ENCODE measurements around the gene RPL7A.
"Not testable (repeated sequence)": the region's sequence is repeated elsewhere in the genome, so short reads cannot be mapped to it uniquely, and the experiment has no call there.

The RPL7A gene

DNA sequence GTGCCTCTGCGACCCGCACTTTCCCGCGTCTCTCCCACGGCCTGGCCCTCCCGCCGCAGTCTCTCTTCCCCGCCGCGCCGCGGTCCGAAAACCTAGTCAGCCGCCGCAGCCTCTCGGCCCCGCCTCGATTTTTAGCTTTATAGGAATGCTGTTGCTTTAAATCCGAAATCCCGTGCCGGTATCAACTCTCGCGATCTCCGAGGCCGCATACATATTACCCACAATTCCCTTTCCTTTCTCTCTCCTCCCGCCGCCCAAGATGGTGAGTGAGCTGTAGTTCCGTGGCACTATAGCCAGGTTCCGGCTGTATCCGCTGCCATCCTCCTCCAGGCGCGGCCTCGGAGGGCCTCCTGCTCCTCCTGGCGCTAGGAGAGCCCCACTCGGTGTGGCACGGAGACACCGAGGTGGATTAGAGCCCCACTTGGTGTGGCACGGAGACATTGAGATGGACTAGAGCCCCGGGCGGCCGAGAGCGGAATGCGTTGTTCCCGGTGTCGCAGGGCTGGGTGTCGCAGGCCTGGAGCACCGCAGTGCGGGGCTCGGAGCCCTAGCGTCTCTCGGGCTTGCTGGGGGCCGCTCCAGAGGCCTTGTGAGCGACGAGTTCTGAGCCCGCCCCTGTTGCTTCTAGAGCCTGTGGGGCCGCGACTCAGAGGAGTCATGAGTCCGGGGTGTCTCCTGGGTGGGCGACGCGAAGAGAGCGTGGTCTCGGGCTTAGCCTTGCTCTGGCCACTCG lies at the start of gene RPL7A, which contains the start of gene MED22:
TSS of gene RPL7A (plus strand) at position 234 of the 733 bp plus-strand sequence. CDS start at position 260, 26 bp downstream.
TSS of gene MED22 (minus strand) at position 147 of the 733 bp plus-strand sequence. CDS start 1,469 bp downstream, outside the sequence.
- Histone ChIP-seq H3K4me1 (ENCODE audit: control insufficient read depth, insufficient read depth, low read length) (no peaks in the 10 kb centered on the region), H3K36me3 (ENCODE audit: control insufficient read depth, insufficient read depth, low read length) (peaks cover 74% of the 10 kb centered on the region)

DNA sequence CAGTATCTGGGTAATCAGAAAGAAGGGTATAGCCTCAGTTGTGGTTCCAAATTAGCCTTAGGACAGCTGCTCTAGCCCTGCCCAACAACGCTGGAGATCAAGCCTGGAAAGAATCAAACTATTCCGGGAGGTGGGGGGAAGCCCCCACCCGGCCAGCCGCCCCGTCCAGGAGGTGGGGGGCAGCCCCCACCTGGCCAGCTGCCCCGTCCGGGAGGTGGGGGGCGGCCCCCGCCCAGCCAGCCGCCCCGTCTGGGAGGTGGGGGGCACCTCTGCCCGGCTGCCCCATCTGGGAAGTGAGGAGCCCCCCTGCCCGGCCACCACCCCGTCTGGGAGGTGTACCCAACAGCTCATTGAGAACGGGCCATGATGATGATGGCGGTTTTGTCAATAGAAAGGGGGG lies 48.0 kb upstream of the RPL7A start:
- not testable (repeated sequence) for H3K9me3 ChIP-seq (ENCODE audit: control insufficient read depth, insufficient read depth, low read length); H3K27me3 ChIP-seq (ENCODE audit: control insufficient read depth, insufficient read depth, low read length); H3K9ac ChIP-seq (ENCODE audit: low read depth, low read length); H3K4me3 ChIP-seq (ENCODE audit: low read depth, low read length); H3K36me3 ChIP-seq (ENCODE audit: control insufficient read depth, insufficient read depth, low read length); H3K4me1 ChIP-seq (ENCODE audit: control insufficient read depth, insufficient read depth, low read length)

More for the DNA sequence above, at the start of gene RPL7A, which contains the start of gene MED22:
- Histone ChIP-seq H3K4me3 (ENCODE audit: low read depth, low read length) (peak within 1 kb of the TSS; percentile 99), H3K9ac (ENCODE audit: low read depth, low read length) (peak within 1 kb of the TSS; percentile 100), H3K27me3 (ENCODE audit: control insufficient read depth, insufficient read depth, low read length) (no peaks in the 10 kb centered on the region), H3K9me3 (ENCODE audit: control insufficient read depth, insufficient read depth, low read length) (no peaks in the 10 kb centered on the region)

DNA sequence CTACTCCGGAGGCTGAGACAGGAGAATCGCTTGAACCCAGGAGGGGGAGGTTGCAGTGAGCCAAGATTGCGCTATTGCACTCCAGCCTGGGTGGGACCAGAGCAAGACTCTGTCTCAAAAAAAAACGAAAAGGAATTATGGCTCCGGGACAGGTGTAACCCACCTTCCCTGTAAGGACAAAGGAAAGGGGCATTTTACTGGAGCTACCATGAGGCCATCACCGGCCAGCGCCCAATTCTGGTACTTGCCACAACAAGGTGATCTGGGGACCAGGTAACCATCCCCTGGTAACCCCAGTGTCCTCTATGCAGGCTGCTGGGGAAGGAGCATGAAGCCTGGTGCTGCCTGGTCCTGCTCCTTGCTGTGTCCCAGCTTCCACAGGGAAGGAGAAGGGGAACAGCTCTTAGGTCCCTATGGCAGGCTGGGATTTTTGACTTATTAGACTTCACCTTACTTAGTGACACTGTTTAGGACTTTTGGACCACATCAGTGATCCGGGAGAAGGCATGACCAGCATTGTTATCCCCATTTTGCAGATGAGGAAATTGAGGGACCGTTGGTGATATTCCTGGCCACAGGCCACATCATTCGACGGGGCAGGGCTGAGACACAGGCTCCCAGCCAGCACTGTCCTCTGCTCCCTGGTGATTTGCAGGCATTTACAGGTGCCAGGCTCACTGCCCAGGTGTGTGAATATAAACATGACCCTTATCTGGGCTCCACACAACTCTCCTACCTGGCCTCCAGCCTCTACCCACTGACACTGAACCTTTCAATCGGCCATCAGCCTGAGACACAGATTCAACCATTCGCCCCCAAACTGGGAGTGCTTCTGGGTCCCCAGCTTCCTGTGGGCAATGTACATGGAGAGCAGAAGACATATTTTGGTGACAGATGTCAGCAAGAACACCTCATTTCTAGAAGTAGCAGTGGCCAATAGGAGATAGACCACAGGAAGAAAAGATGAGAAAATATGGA lies 46.5 kb upstream of the RPL7A start:
- no peaks in the 10 kb centered on the region for H3K27me3 ChIP-seq (ENCODE audit: control insufficient read depth, insufficient read depth, low read length)
- H3K4me3 ChIP-seq (ENCODE audit: low read depth, low read length) = no peak overlapping the region
- H3K9me3 ChIP-seq (ENCODE audit: control insufficient read depth, insufficient read depth, low read length) = no peaks in the 10 kb centered on the region
- H3K36me3 ChIP-seq (ENCODE audit: control insufficient read depth, insufficient read depth, low read length) = no peaks in the 10 kb centered on the region
- no peaks in the 10 kb centered on the region for H3K4me1 ChIP-seq (ENCODE audit: control insufficient read depth, insufficient read depth, low read length)
- no peak overlapping the region for H3K9ac ChIP-seq (ENCODE audit: low read depth, low read length)

DNA sequence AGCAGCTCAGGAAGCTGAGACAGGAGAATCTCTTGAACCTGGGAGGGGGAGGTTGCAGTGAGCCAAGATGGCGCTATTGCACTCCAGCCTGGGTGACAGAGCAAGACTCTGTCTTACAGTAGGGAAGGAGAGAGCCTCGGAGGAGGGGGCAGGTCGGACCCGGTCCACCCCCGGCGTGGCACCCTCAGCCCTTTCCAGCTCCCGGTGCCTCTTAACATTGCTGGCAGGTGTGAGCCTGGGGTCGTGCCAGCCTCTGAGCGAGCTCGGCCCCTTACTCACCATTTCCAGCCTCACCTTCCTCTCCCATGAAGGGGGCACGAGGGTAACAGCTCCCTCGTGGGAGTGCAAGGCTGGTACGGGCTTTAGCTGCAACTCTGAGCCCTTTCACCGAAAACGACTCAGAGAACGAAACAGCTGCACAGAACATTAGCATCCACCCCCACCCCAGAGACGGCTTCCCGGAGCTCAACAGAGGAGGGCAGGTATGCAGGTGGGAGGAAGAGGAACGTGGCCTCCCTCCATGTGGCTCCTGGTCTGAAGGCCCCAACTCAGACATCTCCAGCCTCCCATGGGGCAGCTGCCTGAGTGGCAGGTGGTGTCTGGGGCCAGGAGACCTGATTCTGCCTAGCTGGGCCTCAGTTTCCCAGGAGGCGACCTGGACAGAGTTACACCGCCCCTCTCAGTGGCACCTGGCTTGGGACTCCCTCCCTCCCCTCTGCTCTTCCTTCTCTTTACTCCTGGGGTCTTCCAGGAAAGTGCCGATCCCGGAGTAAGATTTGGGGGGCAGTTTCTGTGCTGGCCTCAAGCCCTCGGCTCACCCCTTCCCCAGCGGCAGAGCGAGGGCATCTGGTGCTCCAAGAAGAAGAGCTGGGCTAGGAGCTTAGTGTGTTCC lies 44.5 kb upstream of the RPL7A start:
- Histone ChIP-seq H3K36me3 (ENCODE audit: control insufficient read depth, insufficient read depth, low read length) (no peaks in the 10 kb centered on the region), H3K9ac (ENCODE audit: low read depth, low read length) (no peak overlapping the region), H3K4me3 (ENCODE audit: low read depth, low read length) (no peak overlapping the region), H3K27me3 (ENCODE audit: control insufficient read depth, insufficient read depth, low read length) (no peaks in the 10 kb centered on the region), H3K4me1 (ENCODE audit: control insufficient read depth, insufficient read depth, low read length) (no peaks in the 10 kb centered on the region), H3K9me3 (ENCODE audit: control insufficient read depth, insufficient read depth, low read length) (no peaks in the 10 kb centered on the region)

DNA sequence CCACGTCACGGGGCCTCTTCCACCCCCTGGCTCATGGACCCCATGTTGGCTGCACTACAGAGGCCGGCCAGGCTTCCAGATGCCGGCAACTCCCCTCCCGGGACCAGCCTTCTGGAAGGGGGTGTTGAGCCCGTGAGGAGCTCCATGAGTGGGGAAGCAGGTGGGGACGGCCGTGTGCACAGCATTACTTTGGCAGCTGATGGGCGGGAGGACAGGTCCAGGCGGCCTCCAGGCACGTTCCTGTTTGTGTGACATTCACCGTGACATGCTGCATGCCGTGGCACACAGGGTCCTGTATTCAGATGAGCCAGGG lies 43.9 kb upstream of the RPL7A start:
- Histone ChIP-seq H3K4me1 (ENCODE audit: control insufficient read depth, insufficient read depth, low read length) (no peaks in the 10 kb centered on the region), H3K9ac (ENCODE audit: low read depth, low read length) (no peak overlapping the region), H3K4me3 (ENCODE audit: low read depth, low read length) (no peak overlapping the region), H3K9me3 (ENCODE audit: control insufficient read depth, insufficient read depth, low read length) (no peaks in the 10 kb centered on the region), H3K27me3 (ENCODE audit: control insufficient read depth, insufficient read depth, low read length) (no peaks in the 10 kb centered on the region), H3K36me3 (ENCODE audit: control insufficient read depth, insufficient read depth, low read length) (no peaks in the 10 kb centered on the region)

DNA sequence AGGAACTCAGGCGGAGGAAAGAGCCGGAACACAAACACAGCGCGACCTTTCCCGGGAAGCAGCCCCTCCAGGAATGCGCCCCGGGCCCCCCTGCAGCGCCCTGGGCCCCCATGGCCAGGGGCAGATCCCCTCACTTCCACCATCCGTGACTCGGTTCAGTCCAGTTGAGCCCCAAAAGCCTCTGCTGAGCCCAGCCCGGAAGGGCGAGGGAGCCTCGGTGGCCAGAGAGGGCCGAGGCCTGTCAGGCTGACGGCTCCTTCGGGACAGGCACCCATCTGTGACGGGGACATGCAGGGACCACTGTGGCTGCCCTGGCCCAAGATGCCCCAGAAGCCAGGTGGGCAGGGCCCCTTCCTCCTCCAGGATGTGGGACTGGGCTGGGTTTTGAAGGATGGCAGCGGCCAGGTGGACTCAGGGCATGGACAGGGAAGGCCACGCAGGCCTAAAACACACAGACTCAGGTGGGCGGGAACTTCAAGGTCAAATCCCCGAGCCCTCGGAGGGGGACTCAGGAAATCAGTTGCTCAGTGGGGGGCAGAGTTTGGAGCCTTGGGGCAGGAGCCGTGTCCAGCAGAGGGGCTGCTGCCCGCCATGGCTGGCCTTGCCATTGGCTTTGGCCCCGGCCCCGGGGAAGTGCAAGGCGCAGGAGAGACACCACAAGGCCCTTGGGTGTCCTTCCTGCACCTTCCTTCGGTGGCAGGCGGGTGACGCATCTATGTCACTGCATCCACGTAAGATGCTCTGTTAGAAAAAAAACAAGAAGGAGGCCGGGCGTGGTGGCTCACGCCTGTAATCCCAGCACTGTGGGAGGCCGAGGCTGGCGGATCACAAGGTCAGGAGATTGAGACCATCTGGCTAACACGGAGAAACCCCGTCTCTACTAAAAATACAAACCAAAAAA lies 43.3 kb upstream of the RPL7A start:
- Histone ChIP-seq H3K4me3 (ENCODE audit: low read depth, low read length) (no peak overlapping the region), H3K9ac (ENCODE audit: low read depth, low read length) (no peak overlapping the region), H3K36me3 (ENCODE audit: control insufficient read depth, insufficient read depth, low read length) (no peaks in the 10 kb centered on the region), H3K9me3 (ENCODE audit: control insufficient read depth, insufficient read depth, low read length) (no peaks in the 10 kb centered on the region), H3K4me1 (ENCODE audit: control insufficient read depth, insufficient read depth, low read length) (no peaks in the 10 kb centered on the region), H3K27me3 (ENCODE audit: control insufficient read depth, insufficient read depth, low read length) (no peaks in the 10 kb centered on the region)

DNA sequence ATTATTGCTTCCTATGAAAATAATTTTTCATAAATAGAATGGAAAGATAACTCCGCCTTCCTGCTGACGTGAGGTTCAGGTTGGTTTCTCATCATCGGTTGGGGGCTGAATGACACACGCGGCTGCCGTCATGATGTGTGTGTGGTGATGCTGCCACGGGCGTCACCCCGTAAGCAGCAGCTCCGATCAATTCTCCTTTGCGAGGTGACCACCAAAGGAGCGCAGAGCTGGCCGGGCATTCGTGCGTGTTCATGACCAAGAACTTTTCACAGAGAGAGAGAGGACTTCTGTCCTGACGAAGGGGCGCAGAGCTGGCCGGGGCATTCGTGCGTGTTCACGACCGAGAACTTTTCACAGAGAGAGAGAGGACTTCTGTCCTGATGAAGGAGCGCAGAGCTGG lies 42.3 kb upstream of the RPL7A start:
- Histone ChIP-seq H3K4me1 (ENCODE audit: control insufficient read depth, insufficient read depth, low read length) (no peaks in the 10 kb centered on the region), H3K9ac (ENCODE audit: low read depth, low read length) (no peak overlapping the region), H3K36me3 (ENCODE audit: control insufficient read depth, insufficient read depth, low read length) (no peaks in the 10 kb centered on the region), H3K4me3 (ENCODE audit: low read depth, low read length) (no peak overlapping the region), H3K27me3 (ENCODE audit: control insufficient read depth, insufficient read depth, low read length) (no peaks in the 10 kb centered on the region), H3K9me3 (ENCODE audit: control insufficient read depth, insufficient read depth, low read length) (no peaks in the 10 kb centered on the region)

DNA sequence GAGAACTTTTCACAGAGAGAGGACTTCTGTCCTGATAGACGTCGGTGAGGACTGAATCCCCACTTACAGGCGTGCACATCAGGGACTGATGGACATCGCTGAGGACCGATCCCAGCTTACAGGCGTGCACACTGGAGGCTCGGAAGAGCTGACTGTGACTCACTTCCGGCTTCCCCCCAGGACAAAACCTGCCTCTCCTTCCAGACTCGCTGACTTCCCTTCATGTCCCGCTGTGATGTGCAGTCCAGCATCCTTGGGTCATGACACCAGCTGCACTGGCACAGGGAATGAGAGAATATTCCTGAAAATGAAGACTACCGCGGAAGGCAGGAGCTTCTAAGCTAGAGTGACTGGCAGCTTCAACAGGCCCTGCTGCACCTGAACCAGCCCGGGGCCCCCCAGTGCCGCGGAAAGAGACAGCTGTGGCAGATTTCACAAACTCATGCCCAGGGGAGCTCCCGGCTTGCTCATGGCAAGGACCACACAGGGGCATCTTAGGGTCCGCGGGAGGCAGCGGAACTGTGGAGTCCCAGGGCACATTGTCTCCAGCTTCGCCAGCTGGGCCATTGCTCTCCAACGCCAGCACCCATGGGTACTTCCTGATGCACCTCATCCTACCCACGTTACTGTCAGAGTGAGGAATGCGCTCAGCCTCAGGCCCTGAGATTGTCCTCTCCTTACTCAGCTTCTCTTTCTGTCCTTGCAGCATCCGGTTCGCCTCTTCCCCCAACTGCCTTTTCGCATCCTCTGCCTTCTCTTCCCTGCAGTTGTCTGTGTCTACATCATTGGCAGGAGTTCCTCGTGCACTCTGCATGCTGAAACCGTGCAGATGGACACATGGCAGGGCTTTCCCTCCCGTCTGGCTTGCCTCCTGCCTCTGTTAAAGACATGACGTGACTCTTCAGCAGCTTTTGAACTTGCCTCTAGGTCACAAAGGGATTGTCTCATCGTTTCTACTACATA lies 41.5 kb upstream of the RPL7A start:
- no peaks in the 10 kb centered on the region for H3K27me3 ChIP-seq (ENCODE audit: control insufficient read depth, insufficient read depth, low read length)
- no peak overlapping the region for H3K4me3 ChIP-seq (ENCODE audit: low read depth, low read length)
- H3K9ac ChIP-seq (ENCODE audit: low read depth, low read length) = no peak overlapping the region
- no peaks in the 10 kb centered on the region for H3K9me3 ChIP-seq (ENCODE audit: control insufficient read depth, insufficient read depth, low read length)
- H3K4me1 ChIP-seq (ENCODE audit: control insufficient read depth, insufficient read depth, low read length) = no peaks in the 10 kb centered on the region
- no peaks in the 10 kb centered on the region for H3K36me3 ChIP-seq (ENCODE audit: control insufficient read depth, insufficient read depth, low read length)

DNA sequence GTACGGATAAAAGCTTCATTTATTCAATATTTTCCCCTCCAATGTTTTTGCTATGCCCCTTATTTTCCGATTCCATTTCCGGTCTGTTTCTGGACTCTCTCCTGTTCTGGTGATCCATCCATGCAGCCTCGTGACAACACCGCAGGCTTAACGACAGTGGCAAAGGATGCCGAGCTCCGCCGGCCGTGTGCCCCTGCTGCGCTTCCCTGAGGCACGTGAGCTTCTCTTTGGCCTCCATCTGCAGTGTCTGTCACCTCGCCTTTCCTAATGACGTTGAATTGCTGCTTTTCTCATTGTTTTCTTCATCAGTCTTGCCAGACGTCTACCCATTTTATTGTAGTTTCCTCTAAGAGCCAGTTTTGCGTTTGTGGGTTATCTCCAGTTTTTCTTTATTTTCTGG lies 40.7 kb upstream of the RPL7A start:
- no peaks in the 10 kb centered on the region for H3K4me1 ChIP-seq (ENCODE audit: control insufficient read depth, insufficient read depth, low read length)
- no peak overlapping the region for H3K9ac ChIP-seq (ENCODE audit: low read depth, low read length)
- H3K36me3 ChIP-seq (ENCODE audit: control insufficient read depth, insufficient read depth, low read length) = no peaks in the 10 kb centered on the region
- H3K27me3 ChIP-seq (ENCODE audit: control insufficient read depth, insufficient read depth, low read length) = no peaks in the 10 kb centered on the region
- no peaks in the 10 kb centered on the region for H3K9me3 ChIP-seq (ENCODE audit: control insufficient read depth, insufficient read depth, low read length)
- no peak overlapping the region for H3K4me3 ChIP-seq (ENCODE audit: low read depth, low read length)

DNA sequence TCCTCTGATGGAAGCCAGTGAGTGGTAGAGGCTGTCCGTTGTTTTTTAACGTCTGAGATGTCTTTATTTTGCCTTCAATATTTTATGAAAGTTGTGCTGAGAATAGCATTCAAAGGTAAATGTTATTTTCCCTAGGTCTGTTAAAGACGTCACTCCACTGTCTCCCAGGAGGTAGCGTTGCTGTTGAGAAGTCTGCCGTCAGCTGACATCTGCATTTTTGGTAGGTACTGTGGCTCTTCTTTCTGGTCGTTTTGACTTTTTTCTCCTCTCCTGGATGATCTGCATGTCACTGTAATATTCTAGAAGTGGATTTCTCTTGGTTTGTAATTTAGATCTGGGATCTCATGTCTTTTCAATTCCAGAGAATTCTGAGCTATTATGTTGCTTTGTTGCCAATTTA lies 38.4 kb upstream of the RPL7A start:
- Histone ChIP-seq H3K4me3 (ENCODE audit: low read depth, low read length) (no peak overlapping the region), H3K9me3 (ENCODE audit: control insufficient read depth, insufficient read depth, low read length) (no peaks in the 10 kb centered on the region), H3K9ac (ENCODE audit: low read depth, low read length) (no peak overlapping the region), H3K4me1 (ENCODE audit: control insufficient read depth, insufficient read depth, low read length) (no peaks in the 10 kb centered on the region), H3K36me3 (ENCODE audit: control insufficient read depth, insufficient read depth, low read length) (no peaks in the 10 kb centered on the region), H3K27me3 (ENCODE audit: control insufficient read depth, insufficient read depth, low read length) (no peaks in the 10 kb centered on the region)
